Stimulated activated CD8-positive, alpha-beta memory T cell treated with anti-CD3 and anti-CD28 coated beads, Interleukin-4, amount 100 ng/mL, for 48 hours (primary cell): Measurements from ENCODE around the gene KLK14.

Source experiments
- DNase-seq: peaks from one replicate; pipeline ENCODE4 v3.0.0-alpha.2; 2020

KLK14 gene

DNA sequence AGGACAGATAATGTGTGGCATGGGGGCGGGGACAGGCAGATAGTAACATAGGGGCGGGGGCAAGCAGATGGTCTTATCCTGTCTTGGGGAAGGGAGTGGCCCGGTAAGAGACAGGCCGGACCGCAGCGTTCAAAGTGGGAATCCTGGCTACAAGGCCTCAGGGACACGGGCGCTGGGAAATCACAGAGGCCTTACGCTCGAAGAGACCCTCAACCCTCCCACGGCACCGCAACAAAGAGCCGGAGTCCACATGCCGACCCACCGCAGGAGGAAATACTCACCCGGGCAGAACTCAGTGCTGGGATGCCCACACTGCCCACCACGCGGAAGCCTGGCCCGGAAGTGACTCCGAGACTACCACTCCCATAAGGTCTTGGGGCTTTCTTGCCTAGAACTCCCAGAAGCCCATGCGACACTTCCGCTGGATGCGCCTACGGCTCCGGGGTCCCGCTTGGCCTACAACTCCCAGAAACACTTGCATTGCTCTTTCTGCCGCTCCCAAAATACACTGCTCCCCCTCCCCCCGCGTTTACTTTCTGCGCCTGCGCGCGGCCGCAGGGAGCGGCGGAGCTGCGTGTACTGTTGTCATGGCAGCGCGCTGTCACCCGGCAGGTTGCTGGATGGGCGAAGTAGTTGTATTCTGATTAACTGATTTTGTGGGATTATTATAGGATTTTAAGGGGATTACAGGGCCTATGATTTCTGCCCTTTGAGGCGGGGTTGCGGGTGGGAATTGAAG, 25.5 kb upstream of the KLK14 start, which contains the start of gene CTU1:
TSS of gene CTU1 (minus strand) at position 344 of the 739 bp plus-strand sequence. CDS start 3,840 bp downstream, outside the sequence.
- peak; percentile 97 for DNase-seq

DNA sequence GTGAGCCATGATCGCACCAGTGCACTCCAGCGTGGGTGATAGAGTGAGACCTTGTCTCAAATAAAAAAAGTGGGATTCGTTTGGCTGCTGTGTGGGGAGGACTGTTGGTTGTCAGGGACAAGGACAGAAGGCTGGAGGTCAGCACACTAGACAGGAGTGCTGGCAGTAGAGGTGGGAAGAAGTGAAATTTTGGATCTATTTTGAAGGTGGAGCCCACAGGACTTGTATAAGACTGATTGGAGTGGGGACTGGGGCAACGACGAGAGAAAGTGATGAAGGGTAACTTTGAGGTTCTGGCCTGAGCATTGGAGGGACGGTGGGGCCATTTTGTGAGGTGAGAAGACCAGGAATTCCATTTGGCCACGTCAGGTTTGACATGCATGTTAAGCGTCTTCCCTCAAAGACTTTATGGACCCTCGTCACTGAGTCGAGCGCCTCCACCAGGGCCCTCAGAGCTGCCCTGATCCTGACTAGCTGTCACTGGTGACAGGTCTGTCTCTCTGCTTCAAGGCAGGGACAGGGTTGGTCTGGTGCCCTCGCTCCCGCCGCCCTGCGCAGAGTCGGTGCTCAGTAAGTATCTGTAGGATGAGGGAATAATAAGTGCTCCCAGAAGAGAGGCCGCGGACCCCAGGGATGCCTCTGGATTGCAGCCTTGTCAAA, 24.8 kb upstream of the KLK14 start:
- DNase-seq = no peak

DNA sequence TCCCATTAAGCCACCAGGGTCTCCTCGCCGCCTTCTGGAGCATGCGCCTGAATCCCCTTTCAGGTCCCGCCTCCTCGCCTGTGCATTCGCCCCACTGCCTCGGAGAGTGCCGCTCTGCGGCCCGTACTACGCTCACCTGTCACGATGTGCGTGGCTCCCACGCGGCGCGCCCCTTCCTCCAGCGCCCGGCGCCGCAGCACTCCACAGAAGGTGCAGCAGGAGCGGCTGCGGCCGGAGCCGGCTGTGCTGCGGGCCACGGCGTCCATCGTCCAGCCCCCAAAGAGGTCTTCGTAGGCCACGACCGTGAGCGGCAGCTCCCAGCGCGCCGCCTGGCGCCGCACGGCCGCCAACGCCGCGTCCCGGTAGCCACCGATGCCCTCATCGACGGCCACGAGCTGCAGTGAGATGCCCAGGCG, 21.2 kb upstream of the KLK14 start:
- DNase-seq = no peak

DNA sequence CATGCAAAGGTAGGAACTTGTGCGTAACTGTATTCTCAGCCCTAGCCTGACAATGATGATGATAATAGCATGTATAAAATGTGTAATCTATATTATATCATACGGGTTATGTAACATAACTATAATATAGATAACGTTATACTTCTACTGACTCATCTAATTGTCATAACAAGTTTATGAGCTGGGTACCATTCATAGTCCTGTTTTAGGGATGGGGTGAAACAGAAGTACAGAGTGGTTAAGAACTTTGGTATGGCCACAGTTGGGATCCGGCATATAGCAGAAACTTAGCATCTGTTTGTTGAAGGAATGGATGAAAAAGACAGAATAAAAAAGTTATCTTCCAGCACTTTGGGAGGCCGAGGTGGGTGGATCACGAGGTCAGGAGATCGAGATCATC, 20.3 kb upstream of the KLK14 start:
- no peak for DNase-seq

DNA sequence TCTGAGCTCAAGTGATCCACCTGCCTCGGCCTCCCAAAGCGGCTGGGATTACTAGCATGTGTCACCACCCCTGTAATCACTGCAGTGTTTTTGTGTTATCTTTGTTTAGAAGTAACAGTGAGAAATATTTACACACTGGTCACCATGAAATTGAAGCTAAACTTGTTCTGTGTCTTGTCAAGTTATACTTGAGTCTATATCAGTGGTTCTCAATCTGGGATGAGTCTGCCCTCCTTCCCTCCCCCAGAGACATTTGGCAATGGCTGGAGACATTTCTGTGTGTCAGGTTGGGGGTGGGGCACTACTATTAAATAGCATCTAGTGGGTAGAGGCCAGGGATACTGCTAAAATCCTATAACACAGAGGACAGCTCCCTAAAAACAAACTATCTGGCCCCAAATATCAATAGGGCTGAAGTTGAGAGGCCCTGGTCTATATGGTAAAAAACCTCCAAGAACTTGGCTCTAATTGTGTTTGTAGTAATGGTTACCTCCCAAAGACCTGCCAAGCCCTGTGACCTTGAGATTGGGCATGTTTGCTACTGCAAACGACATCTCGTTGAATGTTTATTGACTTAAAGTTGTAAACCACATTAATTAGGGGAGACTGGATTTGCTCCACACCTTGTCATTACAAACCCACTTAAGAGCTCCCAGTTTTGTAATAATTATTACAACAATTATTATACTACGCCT, 18.6 kb upstream of the KLK14 start:
- no peak for DNase-seq

DNA sequence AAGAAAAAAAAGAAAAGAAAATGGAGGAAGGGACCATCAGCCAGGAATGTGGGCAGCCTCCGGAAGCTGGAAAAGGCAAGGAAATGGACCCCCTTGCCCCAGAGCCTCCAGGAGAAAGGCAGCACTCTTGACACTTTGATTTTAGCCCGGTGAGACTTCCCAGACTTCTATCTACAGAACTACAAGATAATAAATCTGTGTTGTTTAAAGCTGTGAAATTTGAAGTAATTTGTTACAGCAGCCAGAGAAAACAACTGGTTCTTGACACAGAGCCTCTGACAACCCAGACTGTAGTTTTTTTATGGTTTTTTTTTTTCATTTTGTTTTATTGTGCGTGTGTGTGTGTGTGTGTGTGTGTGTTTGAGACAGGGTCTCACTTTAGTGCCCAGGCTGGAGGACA, 17.9 kb upstream of the KLK14 start:
- DNase-seq = no peak

DNA sequence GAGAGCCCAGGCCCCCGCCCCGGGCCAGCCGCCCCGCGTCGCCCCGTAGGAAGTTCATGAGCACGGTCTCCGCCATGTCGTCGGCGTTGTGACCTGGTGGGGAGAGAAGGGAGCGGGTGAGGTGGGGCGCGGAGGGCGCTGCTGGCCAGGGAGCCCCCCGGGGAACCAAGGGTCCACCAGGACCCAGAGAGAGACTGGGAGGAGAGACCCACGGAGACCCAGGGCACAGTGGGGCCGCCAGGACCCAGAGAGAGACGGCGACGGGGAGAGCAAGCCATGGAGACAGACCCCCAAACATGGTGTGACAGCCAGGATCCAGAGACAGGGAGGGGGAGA, 16.3 kb upstream of the KLK14 start:
- no peak for DNase-seq

DNA sequence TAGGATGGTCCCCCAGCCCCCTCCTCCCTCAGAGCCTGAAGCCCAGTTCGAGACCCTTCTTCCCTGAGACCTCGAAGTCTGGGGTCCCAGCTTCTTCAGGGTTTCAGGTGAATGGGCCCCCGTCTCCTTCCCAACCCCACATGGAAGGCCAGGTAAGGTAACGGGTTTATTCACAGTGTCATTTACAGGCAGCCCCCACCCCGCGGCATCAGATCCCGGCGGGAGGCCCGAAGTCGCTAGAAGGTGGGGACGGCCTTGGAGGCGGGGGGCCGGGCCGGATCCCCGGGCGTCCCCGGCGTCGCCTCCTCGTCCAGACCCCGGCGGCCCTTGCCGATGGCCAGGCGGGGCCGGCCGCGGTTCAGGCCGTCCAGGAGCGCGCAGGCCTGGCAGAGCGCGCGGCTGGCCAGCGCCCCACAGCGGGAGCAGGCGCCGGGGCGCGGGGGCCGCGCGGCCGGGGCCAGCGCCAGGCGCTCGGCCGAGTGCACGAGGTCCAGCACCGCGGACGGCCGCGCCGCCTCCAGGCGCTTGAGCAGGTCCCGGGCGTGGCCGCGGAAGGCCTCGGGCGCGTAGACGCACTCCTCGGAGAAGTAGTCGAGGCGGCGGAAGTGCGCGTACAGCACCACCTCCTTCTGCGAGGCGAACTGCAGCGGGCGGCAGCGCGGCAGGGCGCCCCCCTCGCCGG, 15.8 kb upstream of the KLK14 start:
- no peak for DNase-seq

DNA sequence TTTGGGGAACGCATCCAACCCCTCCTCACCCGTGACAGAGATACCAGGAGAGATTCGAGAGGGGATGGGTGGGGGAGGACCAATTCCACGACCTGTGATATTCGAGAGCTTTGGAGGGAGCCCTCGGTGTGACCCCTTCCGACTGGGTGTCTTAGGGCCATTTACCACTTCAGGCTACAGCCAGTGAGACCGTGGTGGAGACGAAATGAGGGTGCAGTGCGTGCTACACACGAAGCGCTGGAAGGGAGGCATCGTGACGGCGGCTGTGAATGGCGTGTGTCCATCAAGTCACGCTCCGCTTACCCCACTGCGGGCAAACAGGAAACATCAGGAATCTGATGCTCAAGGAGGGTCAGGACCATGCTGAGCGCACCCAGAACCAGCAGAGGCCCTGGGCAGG, 15.1 kb upstream of the KLK14 start:
- no peak for DNase-seq

DNA sequence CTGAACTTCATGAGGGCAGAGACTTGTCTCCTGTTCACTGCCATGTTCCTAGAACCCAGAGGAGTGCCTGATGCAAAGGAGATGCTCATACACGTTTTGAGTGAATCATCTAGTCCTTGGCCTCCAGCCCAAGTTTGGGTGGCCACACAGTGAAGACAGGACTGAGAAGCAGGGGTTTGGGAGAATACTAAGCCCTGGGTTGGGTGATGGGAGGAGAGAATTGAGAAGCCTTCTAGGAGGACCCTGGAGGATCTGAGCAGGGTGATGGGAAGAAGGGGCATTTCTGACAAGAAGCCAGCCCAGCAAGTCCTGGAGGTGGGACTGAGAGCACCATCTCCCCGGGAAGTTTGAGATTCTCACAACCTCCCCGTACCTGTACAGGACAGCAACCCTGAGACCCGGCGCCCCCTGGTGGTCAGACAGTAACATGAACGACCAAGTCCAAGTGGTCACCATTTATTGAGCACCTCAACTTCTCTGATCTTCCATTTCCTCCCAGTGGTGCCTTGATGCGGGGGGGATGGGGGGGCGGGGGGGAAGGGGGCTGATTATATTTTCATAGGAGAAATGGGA, 14.6 kb upstream of the KLK14 start:
- peak; percentile 87 for DNase-seq

DNA sequence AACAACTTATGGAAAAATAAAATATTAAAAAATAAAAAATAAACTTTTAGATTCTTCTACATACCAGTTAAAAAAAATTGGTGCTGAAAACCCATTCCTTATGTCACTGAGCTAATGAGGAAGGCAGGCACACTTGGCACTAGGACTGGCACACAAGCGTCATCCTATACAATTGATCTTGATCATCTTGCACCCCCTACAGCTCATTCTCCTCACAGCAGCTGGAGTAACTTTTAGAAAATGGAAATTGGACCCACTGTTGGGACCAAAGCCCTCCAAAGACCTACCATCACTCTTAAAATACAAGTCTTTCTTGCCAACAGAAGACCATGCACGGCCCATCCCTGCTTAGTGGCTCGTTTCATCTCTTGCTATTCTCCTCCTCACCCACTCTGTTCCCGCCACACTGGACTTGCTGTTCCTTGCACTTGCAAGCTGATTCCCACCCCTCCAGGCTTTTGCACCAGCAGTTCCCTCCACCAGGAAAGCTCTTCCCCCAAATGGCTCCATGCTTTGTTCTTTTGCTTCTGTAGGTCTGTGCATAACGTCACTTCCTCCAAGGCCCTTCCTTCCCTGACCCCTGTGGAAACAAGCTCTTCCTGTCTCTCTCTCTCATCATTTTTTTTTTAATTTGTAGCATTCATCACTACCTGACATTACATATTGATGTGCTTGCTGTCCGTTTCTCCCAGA, 13.9 kb upstream of the KLK14 start:
- no peak for DNase-seq

DNA sequence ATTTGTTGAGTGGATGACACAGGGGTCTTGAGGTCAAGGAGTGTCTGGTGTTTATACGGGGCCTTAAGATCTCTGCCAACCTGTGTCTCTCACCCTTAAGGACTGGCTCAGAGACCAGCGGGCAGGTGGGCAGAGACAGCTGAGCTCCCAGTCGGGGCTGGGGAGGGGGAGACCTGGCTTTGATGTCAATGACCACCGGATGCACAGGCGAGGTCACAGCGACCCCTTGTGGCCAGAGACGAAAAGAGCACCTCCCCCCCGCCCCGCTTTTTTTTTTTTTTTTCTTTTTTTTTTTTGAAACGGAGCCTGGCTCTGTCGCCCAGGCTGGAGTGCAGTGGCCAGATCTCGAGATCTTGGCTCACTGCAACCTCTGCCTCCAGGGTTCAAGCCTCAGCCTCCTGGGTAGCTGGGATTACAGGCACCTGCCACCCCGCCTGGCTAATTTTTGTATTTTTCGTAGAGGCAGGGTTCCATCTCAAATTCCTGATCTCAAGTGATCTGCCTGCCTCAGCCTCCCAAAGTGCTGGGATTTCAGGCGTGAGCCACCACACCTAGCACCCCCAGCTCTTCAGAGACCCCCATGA, 12.1 kb upstream of the KLK14 start:
- DNase-seq = peak; percentile 64

DNA sequence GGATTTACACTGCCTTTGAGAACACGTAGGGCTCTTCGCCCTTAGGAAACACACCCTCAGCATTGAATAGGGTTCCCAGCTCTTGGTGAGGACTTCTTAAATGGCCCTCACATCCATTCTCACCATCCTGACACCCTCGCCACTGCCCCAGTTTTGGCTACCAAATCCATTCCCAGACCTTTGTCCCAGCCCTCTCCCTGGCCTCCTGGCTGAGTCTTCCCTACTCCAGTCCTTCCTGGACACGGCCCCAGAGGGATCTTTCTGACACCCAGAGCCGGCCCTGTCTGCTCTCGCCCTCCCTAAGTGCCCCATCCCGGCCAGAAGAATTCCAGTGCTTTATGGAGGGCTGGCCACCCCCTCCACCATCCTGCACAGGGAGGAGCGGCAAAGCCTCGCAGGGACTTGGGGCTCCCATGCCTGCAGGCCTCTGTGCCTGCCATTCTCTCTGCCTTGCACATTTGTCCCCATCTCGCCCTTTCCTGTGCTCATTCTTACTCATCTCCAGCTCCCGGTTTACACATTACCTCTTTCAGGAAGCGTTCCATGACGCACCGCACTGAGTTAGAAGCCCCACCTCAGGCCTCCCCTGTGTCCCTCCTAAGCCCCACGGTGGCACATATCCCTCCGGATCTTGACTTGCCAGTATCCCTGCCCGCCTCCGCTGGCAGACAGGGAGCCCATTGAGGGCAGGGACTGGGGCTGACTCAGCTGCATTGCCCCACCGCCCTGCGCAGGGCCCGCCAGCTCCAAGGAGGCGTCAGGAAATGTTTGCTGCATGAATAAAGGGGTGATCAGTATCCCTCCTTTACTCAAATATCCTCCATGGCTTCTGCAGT, 11.0 kb upstream of the KLK14 start:
- DNase-seq = no peak

DNA sequence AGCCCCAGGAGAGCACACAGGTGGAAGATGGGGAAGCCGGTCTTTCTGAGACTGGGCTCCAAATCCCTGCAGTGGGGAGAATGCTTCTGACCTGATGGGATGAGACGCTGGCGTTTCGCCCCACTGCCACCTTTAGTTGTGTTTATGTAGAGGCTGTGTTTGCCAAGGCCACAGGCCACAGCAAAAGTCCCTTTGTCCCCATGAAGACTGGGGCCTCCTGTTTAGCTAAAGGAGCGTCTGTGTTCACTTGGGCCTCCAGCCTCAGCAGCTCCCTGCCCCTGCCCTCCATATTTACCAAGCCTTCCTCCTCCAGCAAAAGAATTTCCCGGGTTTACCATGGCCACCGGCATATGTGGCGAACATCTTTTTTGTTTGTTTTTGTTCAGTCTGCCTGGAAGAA, 10.4 kb upstream of the KLK14 start:
- no peak for DNase-seq

DNA sequence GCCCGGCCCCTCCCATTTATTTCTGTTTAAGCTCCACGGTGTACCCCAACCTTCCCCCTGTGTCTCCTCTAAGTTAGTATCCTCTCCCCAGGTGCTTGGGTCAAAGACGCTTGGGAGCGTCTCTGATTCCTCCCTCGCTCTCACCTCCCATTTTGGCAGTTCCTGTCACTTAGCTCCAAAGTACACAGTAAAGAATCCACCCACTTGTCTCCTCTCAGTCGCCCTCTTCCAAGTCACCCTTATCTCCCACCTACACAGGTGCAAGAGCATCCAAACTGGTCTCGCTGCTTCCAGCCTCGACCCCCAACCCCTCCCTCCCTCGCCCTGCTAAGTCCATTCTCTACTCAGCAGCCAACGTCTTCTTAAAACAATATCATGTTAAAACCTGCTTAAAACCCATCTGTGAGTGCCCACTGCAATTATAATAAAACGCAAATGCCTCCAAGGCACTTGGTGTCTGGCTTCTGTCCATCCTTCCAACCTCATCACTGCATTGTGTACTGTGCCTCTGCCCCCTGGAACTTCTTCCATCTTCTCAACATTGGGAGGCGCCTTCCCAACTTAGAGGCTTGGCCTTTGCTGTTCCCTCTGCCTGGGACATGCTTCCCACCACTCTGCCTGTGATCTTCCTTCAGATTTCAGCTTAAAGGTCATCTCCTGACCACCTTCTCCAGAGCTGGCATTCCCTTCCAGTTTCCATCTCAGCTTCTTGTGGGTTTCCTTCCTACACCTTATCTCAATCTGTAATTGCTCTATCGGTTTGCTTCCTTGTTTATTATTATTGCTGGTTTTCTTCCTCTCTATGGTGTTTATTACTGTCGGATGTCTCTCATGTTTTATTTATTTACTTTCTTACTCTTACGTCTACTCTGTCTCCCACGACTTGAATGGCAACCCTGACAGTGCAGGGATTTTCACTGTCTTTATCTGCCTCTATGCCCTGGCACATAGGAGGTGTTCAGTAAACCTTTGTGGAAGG, 9.5 kb upstream of the KLK14 start:
- DNase-seq = no peak

DNA sequence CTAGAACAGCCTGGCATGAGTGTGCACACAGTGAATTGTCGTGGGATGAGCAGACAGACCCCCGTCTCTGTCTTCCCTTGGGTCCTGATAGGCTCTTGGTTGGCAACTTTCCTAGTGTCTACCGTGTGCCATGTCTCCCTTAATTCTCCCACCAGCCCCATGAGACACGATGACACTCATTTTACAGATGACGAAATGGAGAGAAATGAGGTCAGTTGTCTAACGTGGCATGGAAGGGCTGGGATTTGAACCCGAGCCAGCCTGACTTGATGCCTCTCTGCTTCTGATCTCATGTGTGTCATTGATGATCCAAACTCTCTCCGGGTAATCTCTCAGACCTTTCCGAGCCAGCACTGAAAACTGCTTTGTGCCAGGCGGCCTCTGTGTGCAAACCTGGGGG, 8.4 kb upstream of the KLK14 start:
- DNase-seq = no peak

DNA sequence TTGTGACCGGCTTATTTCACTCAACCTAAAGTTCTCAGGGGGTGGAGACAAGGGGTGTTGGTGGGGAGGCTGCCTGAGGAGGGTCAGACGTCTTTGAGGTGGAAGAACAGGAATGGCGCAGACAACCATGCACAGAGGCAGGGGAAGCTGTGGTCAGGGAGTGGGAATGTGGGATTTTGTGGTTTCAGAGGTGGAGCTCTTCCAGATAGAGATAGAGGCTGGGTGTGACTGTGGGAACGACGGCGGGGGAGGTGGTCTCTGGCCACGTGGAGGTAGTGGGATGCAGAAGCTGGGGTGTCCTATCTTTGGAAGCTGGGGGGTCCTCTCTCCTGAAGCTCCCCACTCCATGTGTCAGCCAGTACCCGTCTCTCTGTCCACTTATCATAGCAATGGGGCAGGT, 7.8 kb upstream of the KLK14 start:
- DNase-seq = no peak

DNA sequence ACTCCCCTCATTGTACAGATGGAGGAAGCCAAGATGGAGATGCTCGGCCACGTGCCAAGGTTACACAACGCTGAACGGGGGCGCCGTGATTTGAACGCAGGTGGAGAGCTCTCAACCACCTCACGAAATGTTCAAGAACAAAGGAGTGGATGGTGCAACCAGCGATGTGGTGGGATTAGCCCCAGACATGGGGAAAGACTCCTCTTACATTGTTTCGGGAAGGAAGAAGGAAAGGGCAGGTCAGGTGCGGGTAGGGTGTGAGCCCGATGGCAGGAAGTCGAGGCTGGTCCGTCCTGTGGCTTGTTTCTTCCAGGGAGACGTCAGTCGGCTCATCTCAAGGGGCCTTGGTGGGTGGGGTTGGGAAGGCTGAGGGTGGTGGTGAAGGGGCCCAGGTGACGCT, 7.1 kb upstream of the KLK14 start:
- no peak for DNase-seq

DNA sequence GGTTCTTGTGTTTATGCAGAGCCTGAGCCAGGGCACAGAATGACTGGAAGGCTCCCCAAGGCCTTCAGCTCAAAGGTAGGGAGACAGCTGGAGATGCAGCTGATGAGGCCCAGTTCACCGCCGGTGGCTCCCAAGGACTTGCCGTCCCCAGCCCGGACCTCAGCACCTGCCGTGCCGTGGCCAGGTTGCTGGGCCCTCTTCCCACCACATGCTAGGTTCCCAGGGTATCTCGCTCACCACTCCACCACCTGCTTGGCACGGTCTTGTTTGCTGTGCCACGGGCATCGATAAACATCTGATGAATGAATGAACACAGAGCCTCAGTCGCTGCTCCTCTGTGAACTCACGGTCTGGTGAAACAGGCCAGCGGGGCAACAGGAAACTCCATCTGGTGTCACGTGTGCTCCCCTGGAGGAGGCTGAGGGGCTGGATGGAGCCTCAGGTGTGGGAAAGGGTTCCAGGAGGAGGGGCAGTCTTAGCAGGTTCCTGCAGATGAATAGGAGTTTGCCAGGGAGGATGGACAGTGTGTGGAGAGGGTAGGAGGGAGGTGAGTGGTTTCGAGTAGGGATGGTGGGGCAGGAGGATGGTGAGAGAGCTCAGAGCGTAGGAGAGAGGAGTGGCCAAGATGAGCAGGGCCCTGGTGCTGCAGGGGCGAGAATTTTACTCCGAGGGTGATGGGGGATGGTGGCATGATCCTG, 3.6 kb upstream of the KLK14 start:
- DNase-seq = no peak
